K562 (cell line): ENCODE data around the gene CCDC33. TPM values are rescaled to one million over a fixed set of nuclear protein-coding genes. Genes with fewer than 3 reads are reported as not detected.

Source experiments
- ATAC-seq: fragments of 200-7000 bp; cut with Tn5 transposase; 3 replicates; pipeline ENCODE4 v1.9.1; 2020; ENCODE audit warnings: moderate library complexity
- BruUV-seq: library from RNA; stranded (reverse); fragments of 400-500 nt; replicated peaks from 2 replicates; lab custom pipeline; 2021; lab: Mats Ljungman, UMichigan
- CTCF ChIA-PET: fragments of 300-600 bp; formaldehyde crosslinking; extraction: SDS; loops from one replicate; lab custom pipeline; 2021; ENCODE audit warnings: low intra/inter-chr PET ratio; lab: Yijun Ruan, JAX
- POLR2A ChIA-PET: fragments of 300-600, 350-650 bp; sonication (Branson Sonifier 250); formaldehyde crosslinking; extraction: SDS; loops from one replicate; lab custom pipeline; 2021; ENCODE audit warnings: antibody characterized with exemption, inconsistent platforms; lab: Yijun Ruan, JAX
- DNase-seq, 4 experiments: peaks; one replicate each; pipeline versions ENCODE4 v3.0.0 to v3.0.0-alpha.2; 2011 to 2018; ENCODE audit warnings: low spot score in 3 of 4, mixed read lengths in 3 of 4; ENCODE audit errors: extremely low read depth in 1 of 4
- FAIRE-seq: peaks from 2 replicates; lab custom pipeline; 2011; peaks lifted over from hg19 to GRCh38; lab: Jason Lieb, UNC
- H2AFZ ChIP-seq: 2 replicates; pipeline ENCODE4 v1.6.0; 2011; ENCODE audit warnings: low read depth, low read length, control low read depth, inconsistent platforms
- H3K27ac ChIP-seq: fragments of 200-600 bp; 3 replicates; pipeline ENCODE4 v1.8.0; 2011; ENCODE audit warnings: low read depth, mild to moderate bottlenecking, control low read depth, inconsistent platforms, low read length, moderate library complexity, mixed read lengths; ENCODE audit errors: extremely low read depth
- H3K27me3 ChIP-seq, 2 experiments: fragments of 300-600 bp in 1 of 2; 2 replicates in 1 of 2; 3 replicates in 1 of 2; pipeline versions ENCODE4 v1.6.0 to v1.8.0; 2011; ENCODE audit warnings: inconsistent platforms in 2 of 2, low read length in 2 of 2, mild to moderate bottlenecking in 1 of 2, mixed read lengths in 1 of 2, moderate library complexity in 1 of 2; ENCODE audit not compliant: control insufficient read depth in 2 of 2, insufficient read depth in 2 of 2
- H3K36me3 ChIP-seq: fragments of 300-600 bp; 3 replicates; pipeline ENCODE4 v1.8.0; 2011; ENCODE audit warnings: mild to moderate bottlenecking, low read length, inconsistent platforms; ENCODE audit not compliant: control insufficient read depth, insufficient read depth
- H3K4me1 ChIP-seq, 2 experiments: fragments of 200-600 bp in 1 of 2; replicated peaks in 1 of 2; 2 replicates in 1 of 2; 3 replicates in 1 of 2; pipeline versions ENCODE4 v1.5.1 to v1.8.0; 2011; ENCODE audit warnings: inconsistent platforms in 2 of 2, low read length in 2 of 2, mild to moderate bottlenecking in 1 of 2, mixed read lengths in 1 of 2, moderate library complexity in 1 of 2; ENCODE audit not compliant: control insufficient read depth in 2 of 2, insufficient read depth in 2 of 2
- H3K4me2 ChIP-seq: 2 replicates; pipeline ENCODE4 v1.6.1; 2011; ENCODE audit warnings: low read length, control low read depth, inconsistent platforms, mixed read lengths; ENCODE audit not compliant: insufficient read depth
- H3K4me3 ChIP-seq: fragments of 200-600 bp; sonication (generic), shearing (Covaris generic); 2 replicates; pipeline ENCODE4 v1.5.1; 2016; ENCODE audit warnings: control low read depth, inconsistent platforms
- H3K79me2 ChIP-seq: fragments of 200-600 bp; 3 replicates; pipeline ENCODE4 v1.8.0; 2011; ENCODE audit warnings: low read length, inconsistent platforms; ENCODE audit not compliant: control insufficient read depth, insufficient read depth
- H3K9ac ChIP-seq, 2 experiments: 2 replicates each; pipeline versions ENCODE4 v1.6.0 to v1.6.1; 2011; ENCODE audit warnings: low read depth in 2 of 2, low read length in 2 of 2, control low read depth in 1 of 2, inconsistent platforms in 1 of 2, mild to moderate bottlenecking in 1 of 2, mixed read lengths in 1 of 2; ENCODE audit not compliant: insufficient read depth in 1 of 2
- H3K9me1 ChIP-seq: one replicate; pipeline ENCODE4 v1.6.0; 2011; ENCODE audit warnings: inconsistent platforms, mild to moderate bottlenecking, low read length, moderate library complexity; ENCODE audit not compliant: control insufficient read depth, insufficient read depth
- H3K9me3 ChIP-seq: replicated peaks from 2 replicates; pipeline ENCODE4 v1.5.1; 2011; ENCODE audit warnings: low read depth, low read length, inconsistent platforms; ENCODE audit not compliant: control insufficient read depth, insufficient read depth
- H4K20me1 ChIP-seq: replicated peaks from 2 replicates; pipeline ENCODE4 v1.6.1; 2011; ENCODE audit warnings: low read length, inconsistent platforms, mixed read lengths; ENCODE audit not compliant: control insufficient read depth, insufficient read depth
- CAMTA2 ChIP-seq: fragments of 250-450 bp; sonication (Bioruptor Pico); conservative IDR thresholded peaks from 2 replicates; pipeline ENCODE4 v1.5.1; 2022
- CHCHD3 ChIP-seq: fragments of 250-450 bp; sonication (Bioruptor Pico); IDR thresholded peaks from 2 replicates; pipeline ENCODE4 v2.1.2; 2022; ENCODE audit warnings: mild to moderate bottlenecking
- DLX4 ChIP-seq: fragments of 250-450 bp; sonication (Bioruptor Pico); IDR thresholded peaks from 2 replicates; pipeline ENCODE4 v1.6.1; 2021; ENCODE audit warnings: mild to moderate bottlenecking
- MYNN ChIP-seq, 2 experiments: sonication (generic); formaldehyde crosslinking in 1 of 2; IDR thresholded peaks; 2 replicates each; pipeline versions ENCODE4 v1.5.0 to v1.6.1; 2016 to 2020; ENCODE audit warnings: antibody characterized with exemption in 1 of 2, missing genetic modification reagents in 1 of 2
- WHSC1 ChIP-seq: IDR thresholded peaks from one replicate; pipeline ENCODE4 v1.6.1; 2012; ENCODE audit warnings: low read length, control low read depth, inconsistent platforms
- ZBTB49 ChIP-seq: sonication (generic); formaldehyde crosslinking; IDR thresholded peaks from 2 replicates; pipeline ENCODE4 v1.8.0; 2022; ENCODE audit warnings: missing genetic modification reagents, mild to moderate bottlenecking, borderline replicate concordance
- ZNF75A ChIP-seq: fragments of 450-650 bp; formaldehyde crosslinking; IDR thresholded peaks from 2 replicates; pipeline ENCODE4 v1.4.0; 2020; ENCODE audit warnings: mild to moderate bottlenecking
- WGBS: fragments of 100-300 bp; shearing (Covaris generic); methylation state at CpG from one replicate; pipeline ENCODE4 v1.1.6; 2016; ENCODE audit warnings: low coverage, mixed read lengths; ENCODE audit not compliant: insufficient coverage; ENCODE audit errors: missing lambda C conversion rate; 5-methylcytosine and 5-hydroxymethylcytosine counted together
- in situ Hi-C: fragments of 300-500 bp; cut with MboI; formaldehyde crosslinking; loops from 4 replicates; pipeline ENCODE4 v1.15.0; 2018; ENCODE audit warnings: inconsistent platforms, mixed read lengths
- intact Hi-C: fragments of 100-400 bp; cut with micrococcal nuclease; formaldehyde crosslinking; loops from 2 replicates; pipeline ENCODE4 v1.14.2; 2022
- polyA plus RNA-seq, 8 experiments: library from polyadenylated mRNA; depleted of rRNA in 4 of 8; stranded (reverse) in 5 of 8; unstranded in 3 of 8; fragments of >200 nt; fragmentation: Nextera tagmentation in 2 of 8; fragmentation: Illumina TruSeq in 1 of 8; extraction: Ambion mirVana in 2 of 8; extraction: Trizol in 1 of 8; gene quantifications; 2 replicates each; pipeline versions ENCODE4 v1.2.1 to v1.2.3, GENCODE V29; 2011 to 2014; ENCODE audit warnings: inconsistent platforms in 1 of 8, missing spikeins in 1 of 8
- total RNA-seq, 7 experiments: library from RNA; depleted of rRNA in 6 of 7; stranded (reverse); fragments of >200 nt in 6 of 7; fragmentation: Illumina TruSeq in 2 of 7; extraction: Trizol in 2 of 7; gene quantifications; 2 replicates each; pipeline versions ENCODE4 v1.2.1 to v1.2.3, GENCODE V29; 2011 to 2021; ENCODE audit warnings: low replicate concordance in 1 of 7

CCDC33 gene
- total and polyA plus RNA-seq, 9 of the 15 experiments (the other 6 are each of a cell fraction or from before 2014, with no cell fraction given): 0.08 to 1.1 (median 0.15) TPM; not detected in 4

GRCh38 chr15:74333662-74334061 is 97.5 kb downstream of the CCDC33 start:
- H3K4me1 ChIP-seq: peaks cover 0 to under 1% of the 10 kb centered on the region in 2 experiments; a peak in 1 of 5 replicates
- H3K36me3 ChIP-seq: no peaks in the 10 kb centered on the region
- H4K20me1 ChIP-seq: peaks cover 8% of the 10 kb centered on the region
- ATAC-seq (no peak), DNase-seq (no peak), FAIRE-seq (no peak)
- no peak overlapping the region for H3K27ac ChIP-seq
- TF ChIP-seq MYNN (IDR thresholded peaks at IDR 0.05) (no peak), MYNN (CRISPR knock-in tag; IDR thresholded peaks at IDR 0.05) (no peak), ZNF75A (no peak), DLX4 (CRISPR knock-in tag) (no peak), CAMTA2 (CRISPR knock-in tag) (no peak), WHSC1 (no peak), ZBTB49 (no peak), CHCHD3 (no peak)
- intact Hi-C loops (no loop called here), in situ Hi-C loops (loop anchor here (25.0 kb wide), 1 partner anchor 954 kb away; the partner anchor contains the start of gene GOLGA6D)
- H3K27me3 ChIP-seq: peaks cover 13 to 77% of the 10 kb centered on the region in 2 experiments; a peak in 4 of 5 replicates
- CTCF ChIA-PET: no interaction called here
- peaks cover 4% of the 10 kb centered on the region for H3K9me1 ChIP-seq
- no peak overlapping the region for H3K9ac ChIP-seq
- no peak overlapping the region for H3K4me2 ChIP-seq
- no TSS peak for BruUV-seq
- no peak overlapping the region for H3K4me3 ChIP-seq
- no peak overlapping the region for H2AFZ ChIP-seq
- no peaks in the 10 kb centered on the region for H3K9me3 ChIP-seq
- WGBS: 0% methylated on average over 5 of the region's 5 CpGs
- POLR2A ChIA-PET: interaction anchor here (0.6 kb wide), 1 partner anchor 312 kb away, joined by 3 read pairs; no protein-coding TSS in a partner anchor
- H3K79me2 ChIP-seq: no peaks in the 10 kb centered on the region
